Measurements from ENCODE around the gene KAZN. TPM values are rescaled to one million over a fixed set of nuclear protein-coding genes. Genes with fewer than 3 reads are reported as not detected.

Gene KAZN
- total and polyA plus RNA-seq, 12 donors, result 1.1 to 6.5 (median 1.9) TPM

DNA sequence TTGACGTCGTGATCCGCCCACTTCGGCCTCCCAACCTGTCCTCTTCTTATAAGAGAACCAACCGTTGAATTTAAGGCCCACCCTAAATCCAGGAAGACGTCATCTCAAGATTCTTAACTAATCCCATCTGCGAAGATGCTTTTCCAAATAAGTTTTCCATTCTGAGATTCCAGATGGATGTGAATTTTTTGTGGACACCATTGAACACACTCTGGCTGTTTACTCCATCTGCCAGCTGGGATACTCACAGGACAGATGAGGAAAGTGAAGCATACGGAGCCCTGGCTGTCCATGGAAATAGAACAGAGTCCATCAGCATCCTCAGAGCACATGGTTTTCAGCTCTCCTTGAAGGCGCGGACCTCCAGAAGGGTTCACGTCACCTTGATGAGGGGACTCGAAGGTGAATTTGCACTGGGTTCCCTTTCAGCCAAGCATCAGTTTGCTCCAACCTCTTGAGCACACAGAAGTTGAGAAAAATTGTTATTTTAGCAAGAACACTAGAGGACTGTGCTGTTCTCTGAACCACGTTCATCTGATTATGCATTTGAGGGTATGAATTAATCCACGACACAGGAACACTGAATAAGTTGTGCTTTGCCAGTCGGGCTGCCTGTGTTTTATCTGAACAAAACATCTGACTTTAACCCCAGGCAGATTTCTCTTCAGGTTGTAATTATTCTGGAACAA lies 68.6 kb downstream of the KAZN start:
- Histone ChIP-seq H3K4me3 (no peak overlapping the region), H3K36me3 (no peaks in the 10 kb centered on the region), H3K9me3 (peaks cover 0 to 5% (median 0%) of the 10 kb centered on the region in 11 donors), H3K27me3 (peaks cover 0 to 31% (median 7%) of the 10 kb centered on the region in 7 donors), H3K27ac (no peak overlapping the region), H3K4me1 (no peaks in the 10 kb centered on the region)
- intact Hi-C loops (cut with DNase I), result no loop called here
- DNase-seq (no peak), ATAC-seq (no peak)
- 85% methylated on average over 15 of the region's 15 CpGs for WGBS, 2 donors
- TF ChIP-seq, protein P1, sequence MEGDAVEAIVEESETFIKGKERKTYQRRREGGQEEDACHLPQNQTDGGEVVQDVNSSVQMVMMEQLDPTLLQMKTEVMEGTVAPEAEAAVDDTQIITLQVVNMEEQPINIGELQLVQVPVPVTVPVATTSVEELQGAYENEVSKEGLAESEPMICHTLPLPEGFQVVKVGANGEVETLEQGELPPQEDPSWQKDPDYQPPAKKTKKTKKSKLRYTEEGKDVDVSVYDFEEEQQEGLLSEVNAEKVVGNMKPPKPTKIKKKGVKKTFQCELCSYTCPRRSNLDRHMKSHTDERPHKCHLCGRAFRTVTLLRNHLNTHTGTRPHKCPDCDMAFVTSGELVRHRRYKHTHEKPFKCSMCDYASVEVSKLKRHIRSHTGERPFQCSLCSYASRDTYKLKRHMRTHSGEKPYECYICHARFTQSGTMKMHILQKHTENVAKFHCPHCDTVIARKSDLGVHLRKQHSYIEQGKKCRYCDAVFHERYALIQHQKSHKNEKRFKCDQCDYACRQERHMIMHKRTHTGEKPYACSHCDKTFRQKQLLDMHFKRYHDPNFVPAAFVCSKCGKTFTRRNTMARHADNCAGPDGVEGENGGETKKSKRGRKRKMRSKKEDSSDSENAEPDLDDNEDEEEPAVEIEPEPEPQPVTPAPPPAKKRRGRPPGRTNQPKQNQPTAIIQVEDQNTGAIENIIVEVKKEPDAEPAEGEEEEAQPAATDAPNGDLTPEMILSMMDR (IDR thresholded peaks at IDR 0.05), result no peak

DNA sequence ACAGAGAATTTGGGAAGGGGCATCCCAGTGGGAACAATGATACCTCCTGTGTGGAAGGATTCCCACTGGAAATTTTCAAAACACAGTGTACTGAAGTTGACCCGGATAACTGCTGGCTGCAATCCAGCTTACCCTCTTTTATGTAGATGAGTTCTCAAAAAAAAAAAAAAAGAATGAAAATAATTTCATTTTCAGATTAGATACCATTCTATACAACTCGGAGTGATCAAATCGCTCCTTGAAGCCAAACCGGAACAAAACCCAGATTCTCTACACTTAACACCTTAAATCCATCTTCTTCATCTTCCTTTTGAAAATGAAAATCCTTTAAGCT lies 69.1 kb downstream of the KAZN start:
- TF ChIP-seq, protein P1 (IDR thresholded peaks at IDR 0.05), result no peak
- peaks cover 0 to 5% (median 0%) of the 10 kb centered on the region in 11 donors for H3K9me3 ChIP-seq
- ATAC-seq, result no peak
- H3K36me3 ChIP-seq, result no peaks in the 10 kb centered on the region
- intact Hi-C loops (cut with DNase I), result no loop called here
- no peak overlapping the region for H3K4me3 ChIP-seq
- 62% methylated on average over 4 of the region's 4 CpGs for WGBS, 2 donors
- no peak overlapping the region for H3K27ac ChIP-seq
- H3K27me3 ChIP-seq, result peaks cover 0 to 28% (median 7%) of the 10 kb centered on the region in 7 donors
- H3K4me1 ChIP-seq, result no peaks in the 10 kb centered on the region
- DNase-seq, result no peak

DNA sequence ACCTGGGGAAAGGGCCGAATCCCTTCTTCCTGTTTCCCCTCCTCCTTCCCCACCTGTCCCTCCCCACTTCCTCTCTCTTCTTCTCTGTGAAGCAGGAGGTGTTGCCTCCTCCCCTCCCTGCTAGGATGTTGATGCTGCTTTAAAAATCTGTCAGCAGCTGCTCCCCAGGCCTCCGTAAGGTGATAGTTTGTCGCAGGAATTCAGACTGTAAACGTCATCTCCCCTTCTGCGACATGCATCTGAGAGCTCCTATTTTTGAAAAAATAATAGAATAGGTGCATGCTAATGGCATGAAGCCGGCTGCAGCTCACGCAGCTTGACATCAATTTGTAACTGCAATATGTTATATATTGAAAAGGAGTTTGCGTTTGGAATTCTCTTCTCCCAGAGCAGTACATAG lies 70.1 kb downstream of the KAZN start:
- intact Hi-C loops (cut with DNase I), result no loop called here
- Histone ChIP-seq H3K27me3 (peaks cover 0 to 22% (median 4%) of the 10 kb centered on the region in 7 donors), H3K9me3 (peaks cover 0 to 5% (median 0%) of the 10 kb centered on the region in 11 donors), H3K36me3 (no peaks in the 10 kb centered on the region), H3K27ac (no peak overlapping the region), H3K4me3 (no peak overlapping the region), H3K4me1 (no peaks in the 10 kb centered on the region)
- no peak for ATAC-seq
- no peak for DNase-seq
- TF ChIP-seq, protein P1 (IDR thresholded peaks at IDR 0.05), result no peak
- 61 to 67% methylated on average over 8 of the region's 8 CpGs for WGBS, 2 donors

DNA sequence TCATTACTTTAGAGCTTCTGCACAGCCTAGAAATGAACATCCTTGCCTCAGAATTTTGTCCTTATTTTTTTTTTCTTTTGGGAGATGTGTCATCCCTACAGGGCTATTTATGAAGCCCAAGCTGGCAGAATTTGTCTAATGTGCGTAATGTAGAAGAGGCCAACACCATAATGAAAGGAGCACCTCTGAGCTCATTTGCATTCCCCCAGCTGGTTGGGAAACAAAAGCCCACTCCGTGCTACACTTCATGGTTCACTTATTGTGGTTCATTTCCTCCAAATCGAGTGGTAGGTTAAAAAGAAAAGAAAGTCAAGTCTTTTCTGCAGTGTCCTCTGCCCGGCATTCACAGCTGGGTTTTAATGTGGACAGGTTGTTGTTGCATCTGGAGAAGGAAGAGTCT lies 73.5 kb downstream of the KAZN start:
- Histone ChIP-seq H3K9me3 (peaks cover 0 to 9% (median 0%) of the 10 kb centered on the region in 11 donors), H3K36me3 (no peaks in the 10 kb centered on the region), H3K4me3 (no peak overlapping the region), H3K27ac (no peak overlapping the region), H3K27me3 (peaks cover 0 to 18% (median 0%) of the 10 kb centered on the region in 7 donors), H3K4me1 (no peaks in the 10 kb centered on the region)
- TF ChIP-seq, protein P1 (IDR thresholded peaks at IDR 0.05), result no peak
- WGBS, 2 donors, result 73 to 76% methylated on average over 4 of the region's 4 CpGs
- DNase-seq (no peak), ATAC-seq (no peak)
- intact Hi-C loops (cut with DNase I), result no loop called here
